ENCODE data around the gene EPS8. TPM values are rescaled to one million over a fixed set of nuclear protein-coding genes. Genes with fewer than 3 reads are reported as not detected.
A peak's percentile ranks its signal among the peaks of the same experiment; 100 is the strongest.
"Not testable (repeated sequence)": the region's sequence is repeated elsewhere in the genome, so short reads cannot be mapped to it uniquely, and the experiment has no call there.

Gene EPS8
- total RNA-seq, 4 donors from 2014 or later, result 54.4 to 120 (median 78.7) TPM

DNA sequence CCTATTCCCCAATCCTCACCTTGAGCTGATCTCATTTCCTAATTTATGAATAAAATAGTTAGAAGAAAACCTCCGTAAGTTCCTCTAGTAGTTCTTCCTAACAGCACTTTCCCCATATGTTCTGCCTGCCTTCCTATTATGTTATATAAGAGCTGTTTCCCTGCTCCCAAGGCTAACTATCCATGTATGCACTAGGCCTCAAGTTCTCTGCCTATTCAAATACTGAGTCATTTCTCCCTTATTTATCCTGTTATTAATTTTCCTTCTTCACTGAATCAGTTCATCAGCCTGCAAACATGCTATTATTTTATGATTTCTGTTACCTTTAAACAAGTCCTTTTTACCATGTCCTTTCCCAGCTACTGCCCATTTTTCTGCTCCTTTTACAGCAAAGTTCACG is 164.1 kb downstream of the EPS8 start:
- intact Hi-C loops (cut with DNase I), result no loop called here
- no peak overlapping the region for H3K27ac ChIP-seq (replicated peaks in 1 of 4)

DNA sequence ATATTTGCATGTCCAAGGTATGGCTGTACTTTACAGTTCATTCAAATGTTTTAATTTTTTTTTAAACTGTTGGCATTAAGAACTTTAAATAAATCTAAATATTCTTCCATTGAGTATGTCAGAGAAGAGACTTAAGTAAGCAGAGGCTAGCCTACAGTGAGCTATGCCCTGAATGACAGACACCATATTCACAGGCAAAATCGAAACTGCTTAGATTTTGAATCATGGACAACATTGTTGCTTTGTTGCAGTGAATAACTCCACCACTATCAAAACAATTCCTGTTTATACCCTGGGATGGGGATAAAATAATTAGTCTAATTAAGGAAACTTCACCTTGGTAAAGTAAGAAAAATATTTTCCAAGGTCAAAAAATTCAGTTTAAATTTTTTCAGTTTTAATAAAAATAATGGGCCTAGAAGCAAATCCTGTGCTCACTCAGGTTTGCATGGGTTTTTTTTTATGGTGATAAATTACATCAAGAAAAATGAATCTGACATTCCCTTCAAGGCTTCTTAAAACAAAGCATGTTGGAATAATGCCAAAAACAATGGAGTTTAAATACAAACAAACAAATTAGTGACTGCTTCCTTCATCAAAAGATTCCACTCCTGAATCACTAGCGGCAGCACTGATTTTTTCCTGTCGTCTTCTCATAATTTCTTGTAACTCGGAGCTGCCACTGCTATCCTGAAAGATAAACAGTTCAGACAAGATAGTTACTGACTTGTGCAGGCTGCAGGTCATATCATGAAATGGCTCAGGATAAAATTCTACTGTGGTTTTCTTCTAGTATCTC is 168.2 kb downstream of the EPS8 start:
- intact Hi-C loops (cut with DNase I), result no loop called here
- Histone ChIP-seq H3K27me3 (no peaks in the 10 kb centered on the region), H3K27ac (replicated peaks in 1 of 4) (peak overlapping the region in 1 of 4 donors; percentile 2), H3K4me1 (peaks cover 0 to 13% (median 5%) of the 10 kb centered on the region in 4 donors), H3K9me3 (no peaks in the 10 kb centered on the region), H3K36me3 (peaks cover 0 to 47% (median 17%) of the 10 kb centered on the region in 4 donors), H3K4me3 (no peak overlapping the region)
- no peak for DNase-seq (ENCODE audit: extremely low spot score)
- 55% methylated on average over 4 of the region's 4 CpGs for WGBS
- TF ChIP-seq EP300 (IDR thresholded peaks at IDR 0.05), result no peak
- TF ChIP-seq, protein P1, sequence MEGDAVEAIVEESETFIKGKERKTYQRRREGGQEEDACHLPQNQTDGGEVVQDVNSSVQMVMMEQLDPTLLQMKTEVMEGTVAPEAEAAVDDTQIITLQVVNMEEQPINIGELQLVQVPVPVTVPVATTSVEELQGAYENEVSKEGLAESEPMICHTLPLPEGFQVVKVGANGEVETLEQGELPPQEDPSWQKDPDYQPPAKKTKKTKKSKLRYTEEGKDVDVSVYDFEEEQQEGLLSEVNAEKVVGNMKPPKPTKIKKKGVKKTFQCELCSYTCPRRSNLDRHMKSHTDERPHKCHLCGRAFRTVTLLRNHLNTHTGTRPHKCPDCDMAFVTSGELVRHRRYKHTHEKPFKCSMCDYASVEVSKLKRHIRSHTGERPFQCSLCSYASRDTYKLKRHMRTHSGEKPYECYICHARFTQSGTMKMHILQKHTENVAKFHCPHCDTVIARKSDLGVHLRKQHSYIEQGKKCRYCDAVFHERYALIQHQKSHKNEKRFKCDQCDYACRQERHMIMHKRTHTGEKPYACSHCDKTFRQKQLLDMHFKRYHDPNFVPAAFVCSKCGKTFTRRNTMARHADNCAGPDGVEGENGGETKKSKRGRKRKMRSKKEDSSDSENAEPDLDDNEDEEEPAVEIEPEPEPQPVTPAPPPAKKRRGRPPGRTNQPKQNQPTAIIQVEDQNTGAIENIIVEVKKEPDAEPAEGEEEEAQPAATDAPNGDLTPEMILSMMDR (IDR thresholded peaks at IDR 0.05), result no peak
- no peak for TF ChIP-seq POLR2A (IDR thresholded peaks at IDR 0.05; ENCODE audit: low read depth)
- TF ChIP-seq POLR2AphosphoS5 (IDR thresholded peaks at IDR 0.05), result no peak

More for the DNA sequence above, 164.1 kb downstream of the EPS8 start:
- WGBS, result 99% methylated on average over 2 of the region's 2 CpGs
- H3K4me1 ChIP-seq, result peaks cover 19 to 40% (median 35%) of the 10 kb centered on the region in 4 donors
- no peaks in the 10 kb centered on the region for H3K9me3 ChIP-seq
- peaks cover 0 to 33% (median 12%) of the 10 kb centered on the region in 4 donors for H3K36me3 ChIP-seq
- TF ChIP-seq POLR2A (IDR thresholded peaks at IDR 0.05; ENCODE audit: low read depth), result no peak
- TF ChIP-seq, protein P1 (IDR thresholded peaks at IDR 0.05), result no peak
- no peak for TF ChIP-seq POLR2AphosphoS5 (IDR thresholded peaks at IDR 0.05)
- no peak for TF ChIP-seq EP300 (IDR thresholded peaks at IDR 0.05)
- H3K27me3 ChIP-seq, result no peaks in the 10 kb centered on the region
- H3K4me3 ChIP-seq, result no peak overlapping the region
- no peak for DNase-seq (ENCODE audit: extremely low spot score)

DNA sequence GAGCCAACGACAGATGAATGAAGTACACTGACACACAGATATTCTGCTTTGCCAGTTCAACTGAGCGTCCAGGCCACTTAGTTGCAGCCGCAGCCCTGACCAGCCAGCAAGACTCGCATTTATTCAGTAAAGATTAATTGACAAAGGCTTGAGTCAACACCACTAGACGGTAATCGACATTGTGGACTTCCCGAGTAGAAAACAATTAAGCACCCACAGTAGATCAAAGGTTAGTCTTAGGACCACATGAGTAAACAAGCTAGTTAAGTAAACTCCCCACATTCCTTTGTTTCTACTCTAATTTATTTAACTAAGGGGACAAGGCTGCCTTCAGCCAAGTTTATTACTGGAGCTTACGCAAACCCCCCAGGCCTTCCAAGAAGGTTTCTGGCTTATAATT is 172.7 kb downstream of the EPS8 start:
- H3K4me1 ChIP-seq; intact Hi-C loops (cut with DNase I); H3K27ac ChIP-seq (replicated peaks in 1 of 4); H3K27me3 ChIP-seq; DNase-seq (ENCODE audit: extremely low spot score); H3K4me3 ChIP-seq: not testable (repeated sequence)
- Histone ChIP-seq H3K9me3 (peaks cover 0 to 12% (median 0%) of the 10 kb centered on the region in 4 donors), H3K36me3 (peaks cover 0 to 21% (median 5%) of the 10 kb centered on the region in 4 donors)
- 94% methylated on average over 8 of the region's 8 CpGs for WGBS

DNA sequence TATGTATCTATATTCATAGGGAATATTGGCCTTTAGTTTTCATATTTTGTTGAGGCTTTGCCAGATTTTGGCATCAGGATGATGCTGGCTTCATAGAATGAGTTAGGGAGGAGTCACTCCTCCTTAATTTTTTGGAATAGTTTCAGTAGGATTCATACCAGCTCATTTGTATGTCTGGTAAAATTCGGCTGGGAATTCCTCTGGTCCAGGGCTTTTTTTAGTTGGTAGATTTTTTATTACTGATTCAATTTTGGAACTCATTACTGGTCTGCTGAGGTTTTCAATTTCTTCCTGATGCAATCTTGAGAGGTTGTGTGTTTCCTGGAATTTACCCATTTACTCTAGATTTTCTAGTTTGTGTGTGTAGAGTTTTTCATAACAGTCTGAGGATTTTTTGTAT is 175.2 kb downstream of the EPS8 start:
- 60% methylated on average over 1 of the region's 1 CpG for WGBS
- Histone ChIP-seq H3K4me1 (no peaks in the 10 kb centered on the region), H3K27me3 (no peaks in the 10 kb centered on the region), H3K27ac (replicated peaks in 1 of 4) (no peak overlapping the region), H3K9me3 (peaks cover 0 to 12% (median 0%) of the 10 kb centered on the region in 4 donors), H3K36me3 (peaks cover 0 to 5% (median 4%) of the 10 kb centered on the region in 4 donors), H3K4me3 (no peak overlapping the region)
- DNase-seq (ENCODE audit: extremely low spot score), result no peak
- intact Hi-C loops (cut with DNase I), result no loop called here
- TF ChIP-seq EP300 (IDR thresholded peaks at IDR 0.05), result no peak
- no peak for TF ChIP-seq POLR2A (IDR thresholded peaks at IDR 0.05; ENCODE audit: low read depth)
- TF ChIP-seq POLR2AphosphoS5 (IDR thresholded peaks at IDR 0.05), result no peak
- TF ChIP-seq, protein P1 (IDR thresholded peaks at IDR 0.05), result no peak

DNA sequence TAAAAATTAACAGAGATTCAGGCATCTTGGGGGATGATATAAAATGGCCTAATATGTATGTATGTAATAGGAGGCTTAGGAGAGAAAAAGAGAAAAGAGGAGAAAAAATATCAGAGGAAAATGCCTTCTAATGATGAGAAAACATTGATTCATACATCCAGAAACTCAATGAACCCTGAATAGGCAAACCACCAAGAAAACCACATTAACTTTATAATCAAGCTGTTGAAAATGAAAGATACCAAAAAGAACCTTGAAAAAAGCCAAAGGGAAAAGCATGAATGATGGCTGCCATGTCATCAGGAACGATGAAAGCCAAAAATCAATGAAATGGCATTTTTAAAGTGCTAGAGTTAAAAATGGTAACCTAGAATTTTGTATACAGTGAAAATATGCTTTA is 180.2 kb downstream of the EPS8 start:
- 91% methylated on average over 1 of the region's 1 CpG for WGBS
- no peaks in the 10 kb centered on the region for H3K4me1 ChIP-seq
- peaks cover 0 to 12% (median 0%) of the 10 kb centered on the region in 4 donors for H3K9me3 ChIP-seq
- no peak overlapping the region for H3K4me3 ChIP-seq
- H3K27me3 ChIP-seq, result no peaks in the 10 kb centered on the region
- intact Hi-C loops (cut with DNase I), result no loop called here
- TF ChIP-seq POLR2A (IDR thresholded peaks at IDR 0.05; ENCODE audit: low read depth) (no peak), POLR2AphosphoS5 (IDR thresholded peaks at IDR 0.05) (no peak), EP300 (IDR thresholded peaks at IDR 0.05) (no peak)
- TF ChIP-seq, protein P1 (IDR thresholded peaks at IDR 0.05), result no peak
- H3K27ac ChIP-seq (replicated peaks in 1 of 4), result no peak overlapping the region
- no peaks in the 10 kb centered on the region for H3K36me3 ChIP-seq
- no peak for DNase-seq (ENCODE audit: extremely low spot score)
